Measurements from ENCODE around the gene PSMD2. TPM values are rescaled to one million over a fixed set of nuclear protein-coding genes. Genes with fewer than 3 reads are reported as not detected.

PSMD2 gene
- total RNA-seq, 1 donor from 2014 or later: 210 TPM

DNA sequence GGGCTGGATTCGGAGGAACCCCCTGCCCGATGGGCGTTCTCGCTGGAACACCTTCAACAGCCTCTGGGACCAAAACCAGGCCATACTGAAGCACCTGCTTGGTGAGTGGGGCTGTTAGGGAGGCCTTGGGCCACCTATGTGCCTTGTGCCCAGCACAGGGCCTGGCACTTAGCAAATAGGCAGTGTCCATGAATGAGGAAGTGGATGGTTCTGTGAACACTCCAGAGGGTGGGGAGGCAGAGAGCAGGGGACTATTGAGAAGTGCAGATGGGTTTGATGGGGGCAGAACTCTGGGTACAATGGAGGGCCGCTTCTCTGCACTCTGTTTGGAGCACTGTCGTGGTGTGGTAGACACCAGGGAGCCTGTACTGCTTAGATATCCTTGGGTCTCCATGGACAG is 21.7 kb upstream of the PSMD2 start:
- CTCF ChIA-PET: no interaction called here
- H3K27ac Mint-ChIP-seq: no peak overlapping the region
- ATAC-seq (ENCODE audit: low read depth) (no peak), DNase-seq (no peak)
- TF ChIP-seq, protein P1, sequence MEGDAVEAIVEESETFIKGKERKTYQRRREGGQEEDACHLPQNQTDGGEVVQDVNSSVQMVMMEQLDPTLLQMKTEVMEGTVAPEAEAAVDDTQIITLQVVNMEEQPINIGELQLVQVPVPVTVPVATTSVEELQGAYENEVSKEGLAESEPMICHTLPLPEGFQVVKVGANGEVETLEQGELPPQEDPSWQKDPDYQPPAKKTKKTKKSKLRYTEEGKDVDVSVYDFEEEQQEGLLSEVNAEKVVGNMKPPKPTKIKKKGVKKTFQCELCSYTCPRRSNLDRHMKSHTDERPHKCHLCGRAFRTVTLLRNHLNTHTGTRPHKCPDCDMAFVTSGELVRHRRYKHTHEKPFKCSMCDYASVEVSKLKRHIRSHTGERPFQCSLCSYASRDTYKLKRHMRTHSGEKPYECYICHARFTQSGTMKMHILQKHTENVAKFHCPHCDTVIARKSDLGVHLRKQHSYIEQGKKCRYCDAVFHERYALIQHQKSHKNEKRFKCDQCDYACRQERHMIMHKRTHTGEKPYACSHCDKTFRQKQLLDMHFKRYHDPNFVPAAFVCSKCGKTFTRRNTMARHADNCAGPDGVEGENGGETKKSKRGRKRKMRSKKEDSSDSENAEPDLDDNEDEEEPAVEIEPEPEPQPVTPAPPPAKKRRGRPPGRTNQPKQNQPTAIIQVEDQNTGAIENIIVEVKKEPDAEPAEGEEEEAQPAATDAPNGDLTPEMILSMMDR (IDR thresholded peaks at IDR 0.05): no peak
- peaks cover 3% of the 10 kb centered on the region for H3K4me1 Mint-ChIP-seq
- peaks cover 36% of the 10 kb centered on the region for H3K27me3 Mint-ChIP-seq
- no peak overlapping the region for H3K4me3 Mint-ChIP-seq
- no peaks in the 10 kb centered on the region for H3K9me3 Mint-ChIP-seq
- POLR2A ChIA-PET: interaction anchor here (0.5 kb wide), 1 partner anchor 237 kb away, joined by 5 read pairs; no protein-coding TSS in a partner anchor
- intact Hi-C loops (cut with micrococcal nuclease): no loop called here
- H3K36me3 Mint-ChIP-seq (ENCODE audit: low read depth): no peaks in the 10 kb centered on the region

DNA sequence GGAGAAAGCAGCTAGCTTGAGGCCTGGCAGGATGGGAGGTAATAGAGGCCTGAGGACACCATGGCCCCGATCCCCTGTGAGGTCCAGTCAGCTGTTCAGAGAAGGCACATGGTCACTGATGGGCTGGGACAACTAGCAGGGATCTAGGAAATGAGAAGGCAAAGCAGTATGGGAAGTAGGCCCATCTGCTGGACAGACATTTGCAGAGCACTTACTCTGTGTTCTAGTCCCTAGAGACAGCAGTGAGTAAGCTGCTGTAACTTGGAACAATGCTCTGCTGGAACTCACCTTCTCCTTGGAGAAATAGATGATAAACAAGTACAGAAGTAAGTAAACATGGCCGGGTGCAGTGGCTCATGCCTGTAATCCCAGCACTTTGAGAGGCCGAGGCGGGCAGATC is 16.1 kb upstream of the PSMD2 start:
- no peak overlapping the region for H3K27ac Mint-ChIP-seq
- CTCF ChIA-PET: interaction anchor here (0.7 kb wide), 1 partner anchor 56 kb away, joined by 3 read pairs; no protein-coding TSS in a partner anchor

DNA sequence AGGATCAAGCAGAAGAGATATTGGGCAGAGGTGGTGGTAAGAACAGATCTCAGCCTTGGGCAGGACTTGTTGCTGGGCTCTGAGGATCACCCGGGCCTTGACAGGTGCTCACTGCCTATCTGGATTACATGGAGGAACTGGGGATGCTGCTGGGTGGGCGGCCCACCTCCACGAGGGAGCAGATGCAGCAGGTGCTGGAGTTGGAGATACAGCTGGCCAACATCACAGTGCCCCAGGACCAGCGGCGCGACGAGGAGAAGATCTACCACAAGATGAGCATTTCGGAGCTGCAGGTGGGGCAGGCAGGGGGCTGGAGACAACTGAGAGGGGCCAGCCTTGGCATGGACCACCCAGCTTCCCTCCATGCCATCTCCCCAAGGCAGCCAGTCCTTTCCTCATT is 15.4 kb upstream of the PSMD2 start:
- Mint-ChIP-seq H3K4me3 (no peak overlapping the region), H3K9me3 (no peaks in the 10 kb centered on the region), H3K27me3 (peaks cover 12% of the 10 kb centered on the region), H3K27ac (no peak overlapping the region), H3K4me1 (no peaks in the 10 kb centered on the region), H3K36me3 (ENCODE audit: low read depth) (no peaks in the 10 kb centered on the region)
- TF ChIP-seq, protein P1 (IDR thresholded peaks at IDR 0.05): no peak
- intact Hi-C loops (cut with micrococcal nuclease): no loop called here
- CTCF ChIA-PET: no interaction called here
- DNase-seq: no peak
- POLR2A ChIA-PET: no interaction called here
- no peak for ATAC-seq (ENCODE audit: low read depth)

More for the DNA sequence above, 16.1 kb upstream of the PSMD2 start:
- intact Hi-C loops (cut with micrococcal nuclease): no loop called here
- DNase-seq (no peak), ATAC-seq (ENCODE audit: low read depth) (no peak)
- Mint-ChIP-seq H3K9me3 (no peaks in the 10 kb centered on the region), H3K4me3 (no peak overlapping the region), H3K4me1 (no peaks in the 10 kb centered on the region), H3K36me3 (ENCODE audit: low read depth) (no peaks in the 10 kb centered on the region), H3K27me3 (peaks cover 16% of the 10 kb centered on the region)
- TF ChIP-seq, protein P1 (IDR thresholded peaks at IDR 0.05): no peak
- POLR2A ChIA-PET: no interaction called here

DNA sequence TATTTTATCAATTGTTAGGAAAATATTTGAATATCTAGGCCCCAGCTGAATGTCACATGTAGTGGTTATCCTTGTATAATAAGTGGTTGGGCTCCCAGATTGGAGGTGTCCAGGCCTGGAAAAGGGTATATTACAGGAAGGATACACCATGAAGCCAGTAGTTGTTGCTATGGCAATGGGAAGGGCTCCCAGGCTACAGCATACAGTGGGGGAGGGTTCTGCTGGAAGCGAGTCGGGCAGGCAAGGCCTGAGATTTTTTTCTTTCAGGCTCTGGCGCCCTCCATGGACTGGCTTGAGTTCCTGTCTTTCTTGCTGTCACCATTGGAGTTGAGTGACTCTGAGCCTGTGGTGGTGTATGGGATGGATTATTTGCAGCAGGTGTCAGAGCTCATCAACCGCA is 14.3 kb upstream of the PSMD2 start:
- ChIA-PET POLR2A (no interaction called here), CTCF (no interaction called here)
- peaks cover 3% of the 10 kb centered on the region for H3K4me1 Mint-ChIP-seq
- no peak overlapping the region for H3K4me3 Mint-ChIP-seq
- intact Hi-C loops (cut with micrococcal nuclease): loop anchor here (1.0 kb wide), 1 partner anchor 57 kb away; no protein-coding TSS in a partner anchor
- H3K9me3 Mint-ChIP-seq: no peaks in the 10 kb centered on the region
- TF ChIP-seq, protein P1 (IDR thresholded peaks at IDR 0.05): no peak
- peak; percentile 7 for ATAC-seq (ENCODE audit: low read depth)
- DNase-seq: no peak
- no peak overlapping the region for H3K27ac Mint-ChIP-seq
- H3K36me3 Mint-ChIP-seq (ENCODE audit: low read depth): no peaks in the 10 kb centered on the region
- peaks cover 10% of the 10 kb centered on the region for H3K27me3 Mint-ChIP-seq

DNA sequence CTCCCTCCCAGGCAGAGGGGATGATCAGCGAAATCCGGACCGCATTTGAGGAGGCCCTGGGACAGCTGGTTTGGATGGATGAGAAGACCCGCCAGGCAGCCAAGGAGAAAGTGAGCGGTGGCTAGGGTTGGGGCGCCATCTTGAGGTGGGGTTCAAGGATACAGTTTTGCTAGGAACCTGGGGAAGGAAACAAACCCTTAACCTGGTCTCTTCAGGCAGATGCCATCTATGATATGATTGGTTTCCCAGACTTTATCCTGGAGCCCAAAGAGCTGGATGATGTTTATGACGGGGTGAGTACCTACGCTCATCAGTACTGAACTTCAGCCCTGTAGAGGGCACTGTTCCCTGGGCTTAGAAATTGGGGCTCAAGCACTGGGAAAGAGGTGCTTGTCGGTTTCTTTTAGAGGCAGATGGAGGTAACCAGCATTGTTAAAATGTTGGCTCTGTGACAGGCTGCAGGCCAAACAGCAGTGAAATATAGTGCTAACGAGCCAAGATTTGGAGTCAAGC is 9.6 kb upstream of the PSMD2 start:
- Mint-ChIP-seq H3K36me3 (ENCODE audit: low read depth) (no peaks in the 10 kb centered on the region), H3K27me3 (peaks cover 15% of the 10 kb centered on the region), H3K4me3 (no peak overlapping the region), H3K4me1 (peaks cover 3% of the 10 kb centered on the region), H3K27ac (no peak overlapping the region), H3K9me3 (no peaks in the 10 kb centered on the region)
- ChIA-PET POLR2A (no interaction called here), CTCF (interaction anchor here (1.2 to 3.5 kb wide), 3 partner anchors 27 to 393 kb away, joined by 3 to 15 read pairs (median 12); no protein-coding TSS in a partner anchor)
- ATAC-seq (ENCODE audit: low read depth): peak; percentile 65
- DNase-seq: peak; percentile 30
- intact Hi-C loops (cut with micrococcal nuclease): loop anchor here (1.0 to 2.0 kb wide), 4 partner anchors 39 to 394 kb away; no protein-coding TSS in a partner anchor
- TF ChIP-seq, protein P1 (IDR thresholded peaks at IDR 0.05): no peak
